NCI-H2107 treated with DMSO at 0.1 percent for 48 hours (cell line): ENCODE measurements around the gene PACSIN2.
A peak's percentile ranks its signal among the peaks of the same experiment; 100 is the strongest.
"Not testable (repeated sequence)": the region's sequence is repeated elsewhere in the genome, so short reads cannot be mapped to it uniquely, and the experiment has no call there.

Experiments
- DNase-seq: peaks from one replicate; lab custom pipeline; 2025; ENCODE audit not compliant: unreplicated experiment; lab: John Stamatoyannopoulos, UW

PACSIN2 gene

DNA sequence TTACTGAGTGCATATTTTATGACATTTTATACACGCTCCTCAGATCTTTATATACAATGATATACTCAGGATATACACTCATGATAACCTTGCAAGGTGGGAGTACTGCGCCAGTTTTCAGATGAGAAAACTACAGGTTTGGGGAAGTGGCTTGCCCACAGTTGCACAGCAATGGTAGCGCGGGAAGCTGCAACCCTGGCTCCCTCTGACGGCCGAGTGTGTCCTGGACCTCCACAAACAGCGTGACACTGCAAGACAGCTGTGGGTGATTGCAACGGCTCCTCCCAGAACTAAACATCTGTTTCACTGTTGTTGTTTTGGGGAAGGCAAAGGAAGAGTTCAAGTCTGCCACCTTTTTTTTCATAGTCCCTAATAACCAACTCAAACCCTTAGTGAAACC is 47.0 kb downstream of the PACSIN2 start:
- DNase-seq, result no peak

- DNase-seq, result no peak
Measured at GRCh38 chr22:42967005-42967404, 47.9 kb downstream of the PACSIN2 start.

DNA sequence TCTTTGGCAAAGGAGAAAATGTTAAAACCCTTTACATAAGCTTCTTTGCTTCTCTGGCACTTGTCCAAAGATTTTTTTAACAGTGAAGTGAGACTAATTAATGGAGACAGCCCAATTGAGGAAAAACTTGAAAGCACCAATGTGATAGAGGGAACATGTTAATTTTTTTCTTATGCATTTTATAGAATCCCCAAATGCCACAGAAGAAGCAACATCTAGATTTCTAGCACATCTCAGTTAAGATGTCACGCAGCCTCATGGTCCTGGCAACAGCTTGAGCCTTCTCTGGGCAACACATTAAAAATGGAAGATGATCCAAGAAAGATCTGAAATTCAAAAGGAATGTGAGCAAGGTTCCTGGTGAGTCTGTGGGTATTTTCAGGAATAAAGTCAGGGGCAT is 48.5 kb downstream of the PACSIN2 start:
- DNase-seq, result no peak

DNA sequence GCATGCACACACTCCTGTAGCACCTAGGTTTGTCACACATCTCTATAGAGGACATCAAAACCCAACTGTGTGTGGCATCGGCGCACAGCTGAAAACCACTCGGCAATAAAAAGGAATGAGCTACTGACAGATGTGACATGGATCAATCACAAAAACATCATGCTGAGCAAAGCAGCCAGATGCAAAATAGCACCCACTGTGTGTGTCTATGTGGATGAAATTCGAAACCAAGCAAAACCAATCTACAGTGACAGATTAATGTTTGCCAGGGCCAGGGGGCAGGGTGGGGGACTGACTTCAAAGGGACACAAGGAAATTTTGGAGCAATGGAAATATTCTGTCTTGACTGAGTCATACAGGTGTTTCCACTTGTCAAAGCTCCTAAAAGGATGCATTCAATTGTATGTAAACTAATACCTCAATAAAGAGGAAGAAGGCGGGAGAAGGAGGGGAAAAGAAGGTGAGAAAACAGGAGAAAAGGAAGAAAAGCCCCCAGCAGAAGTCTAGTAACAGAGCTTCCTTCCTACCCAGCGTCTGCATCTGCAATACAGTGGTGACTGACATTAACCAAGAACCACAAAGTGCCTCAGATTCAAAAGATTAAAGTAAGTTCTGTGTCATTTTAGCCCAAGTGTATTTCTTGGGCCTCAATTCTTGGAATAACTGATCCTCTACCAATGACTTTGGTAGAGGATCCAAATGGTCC is 49.8 kb downstream of the PACSIN2 start:
- DNase-seq, result peak; percentile 18

GRCh38 chr22:42963231-42963595 is 51.7 kb downstream of the PACSIN2 start:
- no peak for DNase-seq

DNA sequence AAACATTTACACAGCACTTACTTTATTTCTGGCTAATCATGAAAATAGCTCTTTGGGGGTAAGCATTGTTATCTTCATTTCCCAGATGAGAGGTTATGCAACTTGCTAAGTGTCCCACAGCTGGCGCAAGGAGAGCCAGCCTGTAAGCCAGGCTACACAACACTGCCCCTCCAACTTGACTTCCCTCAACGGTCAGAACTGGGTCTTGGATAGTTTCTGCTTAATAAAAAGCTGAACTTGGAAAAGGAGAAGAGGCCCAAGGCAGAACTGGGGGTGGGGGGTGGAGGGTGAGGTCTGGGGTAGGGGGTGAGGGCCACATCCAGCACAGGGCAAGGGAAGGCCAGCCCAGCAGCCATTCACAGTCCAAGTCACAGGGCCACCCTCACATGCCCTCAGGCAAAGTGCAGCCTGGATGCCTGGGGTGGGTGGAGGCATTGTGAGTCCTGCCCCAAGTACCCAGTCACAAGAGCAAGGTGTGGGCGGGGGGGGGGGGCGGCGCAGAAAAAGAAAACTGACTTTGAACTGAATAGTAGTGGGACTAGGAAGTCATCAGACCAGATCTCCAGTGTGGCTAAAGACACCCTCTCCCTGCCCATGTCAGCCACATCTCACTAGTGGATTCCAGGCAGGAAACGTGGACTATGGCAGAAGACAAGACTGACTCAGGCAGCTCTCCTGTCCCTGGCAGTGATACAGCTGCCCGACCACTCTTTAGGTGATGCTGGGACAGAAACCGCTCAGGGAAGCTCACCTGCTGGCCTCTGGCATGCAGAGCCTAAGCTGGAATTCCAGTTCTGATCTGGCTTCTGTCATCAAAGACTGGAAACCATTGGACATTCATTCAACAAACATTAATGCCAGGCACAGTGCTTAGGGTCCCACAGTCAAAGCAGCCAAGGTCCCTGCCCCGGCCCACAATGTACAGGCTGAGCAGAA is 52.4 kb downstream of the PACSIN2 start:
- no peak for DNase-seq

GRCh38 chr22:42961810-42962209 is 53.1 kb downstream of the PACSIN2 start:
- DNase-seq, result no peak

GRCh38 chr22:42961400-42961690 is 53.6 kb downstream of the PACSIN2 start:
- DNase-seq, result not testable (repeated sequence)

DNA sequence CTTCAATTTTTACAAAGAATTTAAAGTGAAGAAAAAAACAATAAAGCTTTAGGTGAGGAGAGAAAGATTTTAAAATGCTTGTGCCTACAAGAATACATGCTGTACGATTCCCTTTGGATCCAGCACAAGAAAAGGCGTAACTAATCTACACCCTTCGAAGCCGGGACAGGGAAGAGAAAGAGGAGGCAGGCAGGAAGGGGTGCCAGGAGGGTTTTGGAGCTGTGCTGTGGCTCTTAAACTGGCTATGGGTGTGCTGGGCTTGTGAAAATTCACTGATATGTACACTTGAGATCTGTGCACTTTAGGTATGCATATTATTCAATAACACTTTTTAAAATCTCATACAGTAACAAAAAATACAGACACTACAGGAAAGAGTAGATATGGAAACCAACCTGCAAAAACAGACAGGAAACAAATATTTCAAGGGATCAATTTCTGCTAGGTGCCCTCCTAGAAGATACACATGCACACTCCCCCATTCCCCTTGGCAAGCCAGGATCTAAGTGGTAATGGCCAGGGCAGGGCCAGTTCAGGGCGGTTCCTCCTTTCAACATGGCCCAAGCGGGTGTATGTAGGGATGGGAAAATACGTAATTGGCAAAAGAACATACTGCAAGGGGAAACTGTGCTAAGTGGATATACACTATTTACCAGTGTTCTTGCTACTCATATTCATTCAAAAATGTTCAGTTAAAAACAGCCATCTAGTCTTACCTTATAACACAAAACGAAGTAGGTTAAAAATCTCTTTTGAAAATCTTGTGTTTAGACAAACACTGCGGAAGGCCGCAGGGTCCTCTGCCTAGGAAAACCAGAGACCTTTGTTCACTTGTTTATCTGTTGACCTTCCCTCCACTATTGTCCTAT is 54.2 kb downstream of the PACSIN2 start:
- DNase-seq, result no peak

DNA sequence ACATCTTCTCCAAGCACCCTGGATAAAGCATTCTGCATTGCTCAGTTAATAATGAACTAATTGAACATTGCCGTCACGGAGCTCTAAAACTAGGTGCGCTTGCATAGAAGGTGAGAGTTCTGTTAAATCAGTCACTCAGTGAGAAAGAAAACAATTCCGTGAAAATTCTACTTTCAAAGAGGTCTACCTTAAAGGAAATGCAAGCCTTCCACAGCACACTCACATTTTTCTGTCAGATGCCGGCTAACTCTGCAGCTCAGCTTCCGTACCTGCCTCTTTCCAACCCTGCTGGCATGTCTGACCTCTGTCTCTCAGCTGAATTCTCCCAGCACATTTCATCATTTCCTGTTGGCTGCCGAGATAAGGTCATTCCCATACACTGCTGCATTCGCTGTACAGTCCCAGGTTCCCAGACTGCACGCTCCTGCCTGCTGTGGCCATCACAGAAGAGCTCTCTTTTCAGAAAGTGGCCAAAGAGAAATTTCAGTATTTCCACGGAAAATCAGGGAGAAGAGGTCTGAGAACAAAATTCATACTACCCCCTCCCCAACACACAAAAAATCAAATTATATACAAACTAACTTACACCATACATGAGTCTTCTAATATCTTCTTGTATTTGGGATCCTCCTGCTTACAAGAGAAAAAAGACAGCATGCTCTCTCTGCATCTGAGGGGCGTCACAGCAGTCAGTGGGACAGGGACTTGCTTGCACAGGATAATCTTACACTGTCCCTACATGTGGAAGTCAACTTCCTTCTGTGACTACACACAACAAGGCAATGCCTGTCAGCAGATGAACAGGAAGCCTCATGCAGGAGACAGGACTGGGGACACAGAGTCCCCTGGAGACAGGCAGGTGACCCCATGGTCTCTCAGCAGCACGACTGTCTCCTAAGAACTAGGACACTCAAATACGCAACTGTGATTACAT is 55.1 kb downstream of the PACSIN2 start:
- no peak for DNase-seq

- no peak for DNase-seq
Measured at GRCh38 chr22:42958937-42959336, 56.0 kb downstream of the PACSIN2 start.

DNA sequence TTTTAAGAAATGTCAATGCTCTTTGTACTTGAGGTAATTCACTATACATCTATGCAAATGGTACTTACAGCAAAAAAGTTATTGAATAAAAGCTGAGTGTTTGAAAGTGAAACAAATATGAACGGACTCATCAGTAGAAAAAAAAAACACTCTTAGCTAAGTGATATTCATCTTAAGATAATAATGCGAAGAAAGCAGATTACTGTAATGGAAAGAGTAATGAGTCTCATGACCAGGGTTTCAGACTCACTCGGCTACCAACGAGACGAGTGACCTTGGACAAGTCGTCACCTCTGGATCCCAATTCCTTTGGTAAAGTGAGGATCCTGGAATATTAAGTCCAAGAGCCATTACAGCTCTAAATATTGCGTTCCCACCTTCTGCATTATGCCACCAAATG is 57.0 kb downstream of the PACSIN2 start:
- no peak for DNase-seq

DNA sequence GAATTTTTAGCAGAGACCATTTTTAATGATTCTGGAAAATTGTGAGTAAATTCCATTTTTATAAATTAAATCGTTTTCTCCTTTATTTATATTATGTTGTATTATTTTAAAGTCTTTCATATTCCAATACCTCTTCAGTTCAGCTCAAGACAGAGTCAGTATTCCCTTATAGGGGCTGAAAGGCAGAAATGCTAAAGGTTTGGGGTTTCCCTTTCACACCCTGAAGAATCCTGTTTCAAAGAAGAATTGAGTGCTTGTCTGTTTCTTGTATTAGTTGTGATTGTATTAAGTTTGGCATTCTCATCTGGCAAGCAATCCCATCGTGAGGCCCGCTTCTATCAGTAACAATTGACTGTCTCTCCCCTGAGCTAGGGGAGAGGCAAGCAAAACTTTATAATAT is 57.4 kb downstream of the PACSIN2 start:
- DNase-seq, result no peak

- DNase-seq, result no peak
Measured at GRCh38 chr22:42955848-42956247, 59.1 kb downstream of the PACSIN2 start.

GRCh38 chr22:42955087-42955635 is 59.8 kb downstream of the PACSIN2 start:
- no peak for DNase-seq

GRCh38 chr22:42953751-42954150 is 61.2 kb downstream of the PACSIN2 start:
- DNase-seq, result not testable (repeated sequence)

DNA sequence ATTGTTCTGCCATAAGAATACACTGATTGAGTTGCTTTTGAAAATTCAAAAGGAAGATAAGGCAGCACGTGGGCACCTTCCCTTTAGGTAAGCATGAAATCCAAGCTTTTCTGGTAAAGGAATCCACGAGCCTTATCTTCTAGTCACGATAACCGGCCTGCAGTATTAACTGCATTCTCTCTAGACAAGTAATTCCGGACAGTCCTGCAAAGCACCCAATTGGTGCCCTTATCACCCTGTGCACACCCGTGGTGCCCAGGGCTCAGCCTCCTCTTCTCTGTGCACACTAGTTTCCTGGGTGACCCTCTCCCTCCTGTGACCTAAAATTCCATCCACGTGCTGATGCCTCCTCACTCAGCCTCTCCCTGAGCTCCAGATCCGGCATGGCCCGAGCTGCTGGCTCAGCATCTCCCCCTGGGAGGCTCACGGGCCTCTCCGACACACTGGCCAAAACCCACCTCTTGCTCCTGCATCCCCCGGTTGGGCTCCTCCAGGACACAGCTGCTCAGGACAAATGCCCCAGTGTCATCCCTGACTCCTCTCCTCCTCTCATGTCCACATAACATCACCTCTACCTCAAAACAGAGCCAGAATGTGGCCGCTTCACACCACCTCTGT is 63.7 kb downstream of the PACSIN2 start:
- DNase-seq, result no peak

DNA sequence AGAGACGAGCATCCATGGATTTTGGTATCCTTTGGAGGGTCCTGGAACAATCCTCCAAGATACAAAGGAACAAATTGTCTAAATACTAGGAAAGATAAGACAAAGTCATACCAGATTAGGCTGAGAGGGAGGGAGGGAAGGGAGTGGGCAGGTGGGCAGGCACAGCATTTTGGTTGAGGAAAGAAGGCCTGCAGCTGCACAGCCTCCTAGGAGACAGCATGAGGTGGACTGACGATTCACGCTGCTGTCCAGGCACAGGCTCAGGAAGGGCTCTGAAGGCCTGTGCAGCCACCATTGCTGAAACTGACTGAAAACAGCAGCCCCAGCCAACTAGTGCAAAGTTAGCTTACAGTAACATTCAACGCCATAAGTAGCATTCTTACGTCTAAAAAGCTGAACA is 64.7 kb downstream of the PACSIN2 start:
- no peak for DNase-seq

DNA sequence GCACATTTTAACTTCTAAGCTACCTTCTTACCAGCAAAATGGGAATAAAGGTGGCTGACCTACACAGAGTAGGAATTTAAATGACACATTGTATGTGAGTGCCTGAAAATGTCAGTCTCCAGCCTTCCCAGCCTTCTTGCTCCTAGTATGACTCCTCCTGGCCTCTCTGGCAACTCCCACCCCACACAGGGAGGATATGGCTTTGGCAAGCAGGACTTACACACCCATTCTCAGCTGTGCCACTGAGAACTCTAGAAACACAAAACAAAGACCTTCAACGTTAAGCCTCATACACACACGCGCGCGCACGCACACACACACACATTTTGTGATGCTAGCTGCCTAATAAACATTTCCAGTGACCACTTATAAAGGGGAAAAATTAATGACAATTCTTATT is 65.8 kb downstream of the PACSIN2 start:
- DNase-seq, result no peak

DNA sequence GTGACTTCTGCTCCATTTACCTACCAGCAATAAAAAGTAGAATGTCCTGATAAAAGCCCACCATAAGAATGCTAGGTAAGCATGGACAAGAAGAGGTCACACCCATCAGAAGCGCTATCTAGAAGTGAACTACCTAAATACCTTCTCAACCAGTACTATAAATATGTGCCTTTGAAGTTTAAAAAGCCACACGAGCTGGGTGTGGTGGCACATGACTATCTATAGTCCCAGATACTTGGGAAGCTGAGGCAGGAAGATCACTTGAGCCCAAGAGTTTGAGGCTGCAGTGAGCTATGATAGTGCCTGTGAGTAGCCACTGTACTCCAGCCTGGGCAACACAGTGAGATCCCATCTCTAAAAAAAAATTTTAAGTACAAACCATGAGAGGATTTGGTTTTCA is 66.7 kb downstream of the PACSIN2 start:
- no peak for DNase-seq
